ENCODE measurements around the gene KDM4E. TPM values are rescaled to one million over a fixed set of nuclear protein-coding genes. Genes with fewer than 3 reads are reported as not detected.

The KDM4E gene
- total and polyA plus RNA-seq, 9 of the 15 experiments (the other 6 are each of a cell fraction or from before 2014, with no cell fraction given) = 0.04 TPM; not detected in 8

GRCh38 chr11:95068549-95068948, 43.5 kb downstream of the KDM4E start (continued):
- TF ChIP-seq ZBTB9 (CRISPR knock-in tag; IDR thresholded peaks at IDR 0.05) = no peak
- no peak for TF ChIP-seq HSF4 (CRISPR knock-in tag; IDR thresholded peaks at IDR 0.05; ENCODE audit: borderline replicate concordance)
- no peak for TF ChIP-seq HDAC3 (IDR thresholded peaks at IDR 0.05; ENCODE audit: borderline replicate concordance, partially characterized antibody)
- peak; percentile 92 for TF ChIP-seq RBM25 (IDR thresholded peaks at IDR 0.05; ENCODE audit: low read depth, low read length, severe bottlenecking)
- no peak for TF ChIP-seq PCBP2 (IDR thresholded peaks at IDR 0.05; ENCODE audit: low read depth, low read length, poor library complexity, severe bottlenecking)
- no peak for TF ChIP-seq LCOR (CRISPR knock-in tag; IDR thresholded peaks at IDR 0.05)
- 0 out of 2 replicates have a peak, but pooled peaks have one; percentile 17 for TF ChIP-seq ZNF134 (CRISPR knock-in tag; conservative IDR thresholded peaks at IDR 0.05)
- TF ChIP-seq CEBPG (CRISPR knock-in tag; IDR thresholded peaks at IDR 0.05) = no peak
- TF ChIP-seq CEBPG (tag; conservative IDR thresholded peaks at IDR 0.05 in 1 of 2, IDR thresholded peaks at IDR 0.05 in 1 of 2) = no peak
- TF ChIP-seq ZC3H4 (CRISPR knock-in tag; IDR thresholded peaks at IDR 0.05; ENCODE audit: borderline replicate concordance) = no peak
- TF ChIP-seq HMBOX1 (IDR thresholded peaks at IDR 0.05) = no peak; the same call in 1 of the 2 replicates
- TF ChIP-seq CHAMP1 (IDR thresholded peaks at IDR 0.05) = peak; percentile 68
- no peak for TF ChIP-seq ZNF561 (CRISPR knock-in tag; conservative IDR thresholded peaks at IDR 0.05)
- no peak for TF ChIP-seq THRA (IDR thresholded peaks at IDR 0.05)
- TF ChIP-seq ZNF584 (CRISPR knock-in tag; IDR thresholded peaks at IDR 0.05; ENCODE audit: low read depth) = no peak
- TF ChIP-seq C11orf30 (IDR thresholded peaks at IDR 0.05; ENCODE audit: low read depth) = peak; percentile 45; the same call in 1 of the 2 replicates
- 0 out of 2 replicates have a peak, but pooled peaks have one; percentile 53 for TF ChIP-seq ELF4 (CRISPR knock-in tag; IDR thresholded peaks at IDR 0.05)
- TF ChIP-seq ZNF696 (CRISPR knock-in tag; conservative IDR thresholded peaks at IDR 0.05) = no peak

Measured in K562 (cell line).